ENCODE measurements around the gene CSPG4.

The CSPG4 gene

DNA sequence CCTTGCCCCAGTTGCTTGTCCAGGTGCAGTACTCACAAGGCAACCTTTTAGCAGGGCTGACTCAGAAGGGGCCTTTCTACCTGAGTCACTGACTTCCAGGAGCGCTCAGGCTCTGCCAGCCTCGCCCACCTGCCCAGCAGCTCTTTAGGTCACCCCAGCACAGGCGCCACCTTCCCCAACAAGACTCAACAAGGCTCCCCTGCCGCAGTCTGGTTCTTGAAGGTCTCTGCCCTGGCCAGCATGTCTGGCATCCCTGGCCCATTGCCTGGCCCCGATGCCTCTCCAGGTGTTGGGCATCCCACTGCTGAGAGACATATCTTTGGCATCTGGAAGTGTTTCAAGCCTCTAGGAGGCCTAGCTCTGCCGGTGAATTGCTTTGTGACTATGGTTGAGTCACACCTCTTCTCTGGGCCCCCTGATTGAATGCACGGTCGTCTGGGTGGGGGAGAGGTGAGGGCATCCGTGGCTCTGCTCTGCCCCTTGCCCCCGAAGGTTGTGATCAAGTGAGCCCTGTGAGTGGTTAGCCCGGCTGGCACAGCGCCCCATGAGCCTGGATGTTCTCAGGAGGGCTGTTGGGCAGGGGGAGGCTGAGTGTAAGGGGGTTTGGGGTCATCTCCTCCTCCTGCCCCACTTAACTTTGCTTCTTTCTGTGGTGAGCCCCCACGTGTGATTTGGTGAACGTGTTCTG is 43.3 kb downstream of the CSPG4 start:
- DNase-seq (ENCODE audit: low read depth, low spot score), result no peak

DNA sequence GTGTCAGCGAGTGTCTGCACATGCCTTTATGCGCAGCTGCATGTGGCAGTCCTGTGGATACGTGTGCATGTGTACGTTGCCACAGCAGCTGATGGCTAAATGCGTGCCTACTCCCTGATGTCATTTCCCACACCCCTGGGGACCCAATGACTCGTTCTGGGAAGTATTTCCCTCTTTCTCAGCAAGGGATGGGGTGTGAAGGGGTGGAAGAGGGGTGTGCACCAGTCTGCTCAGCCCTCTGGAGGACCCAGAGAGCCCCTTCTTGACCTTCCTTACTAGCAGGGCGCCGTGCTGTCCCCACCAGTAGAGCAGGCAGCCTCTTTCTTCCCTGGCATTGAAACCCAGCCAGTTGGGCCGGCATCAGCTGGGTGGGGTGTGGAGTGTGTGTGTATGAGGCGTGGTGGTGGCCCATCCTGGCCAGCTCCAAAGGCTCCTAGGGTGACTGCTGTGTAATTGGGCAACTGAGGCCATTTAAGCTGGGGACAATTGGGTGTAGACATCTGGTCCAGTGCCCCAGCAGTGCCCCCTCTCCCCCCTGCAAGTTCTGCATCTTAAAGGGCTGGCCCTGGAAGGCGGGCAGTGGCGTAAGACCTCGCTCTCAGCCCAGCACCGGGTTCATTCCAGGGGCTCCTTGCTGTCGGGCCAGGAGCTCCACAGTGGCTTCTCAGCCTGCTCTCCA is 45.7 kb downstream of the CSPG4 start:
- DNase-seq (ENCODE audit: low read depth, low spot score), result peak; percentile 90

GRCh38 chr15:75663931-75664421 is 48.7 kb downstream of the CSPG4 start:
- DNase-seq (ENCODE audit: low read depth, low spot score), result no peak

DNA sequence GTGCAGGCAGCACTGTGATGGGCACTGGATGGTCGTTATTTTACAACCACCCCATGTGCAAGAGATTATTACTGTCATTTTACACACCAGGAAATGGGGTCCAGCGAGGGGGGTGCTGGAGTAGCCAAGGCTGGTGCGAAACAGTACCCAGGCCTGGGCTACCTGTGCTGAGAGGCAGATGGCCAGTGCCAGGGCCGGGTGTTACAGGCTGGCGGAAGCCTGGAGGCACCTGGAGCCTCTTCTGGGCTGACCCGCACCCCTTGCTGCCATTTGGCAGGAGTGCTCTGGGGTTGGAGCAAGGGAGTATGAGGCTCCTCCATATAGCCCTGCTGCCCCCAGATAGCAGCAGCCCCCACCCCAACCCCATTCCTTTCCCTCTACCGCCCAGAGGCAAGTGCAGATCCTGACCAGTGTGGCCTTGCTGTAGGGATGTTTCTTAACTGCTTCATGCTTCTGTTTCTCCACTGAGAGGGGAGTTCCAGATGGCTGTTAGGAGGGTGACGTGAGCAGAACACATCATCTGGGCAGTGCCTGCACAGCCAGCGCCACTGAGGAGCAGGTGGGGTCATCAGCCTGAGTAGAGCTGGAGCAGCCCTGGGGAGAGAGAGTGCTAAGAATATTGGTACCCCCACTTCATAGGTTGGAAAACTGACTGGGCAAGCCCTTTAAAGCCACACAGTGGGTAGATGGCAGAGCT is 49.7 kb downstream of the CSPG4 start:
- DNase-seq (ENCODE audit: low read depth, low spot score), result no peak

- DNase-seq (ENCODE audit: low read depth, low spot score), result no peak
Measured at GRCh38 chr15:75661756-75662140, 50.9 kb downstream of the CSPG4 start.

DNA sequence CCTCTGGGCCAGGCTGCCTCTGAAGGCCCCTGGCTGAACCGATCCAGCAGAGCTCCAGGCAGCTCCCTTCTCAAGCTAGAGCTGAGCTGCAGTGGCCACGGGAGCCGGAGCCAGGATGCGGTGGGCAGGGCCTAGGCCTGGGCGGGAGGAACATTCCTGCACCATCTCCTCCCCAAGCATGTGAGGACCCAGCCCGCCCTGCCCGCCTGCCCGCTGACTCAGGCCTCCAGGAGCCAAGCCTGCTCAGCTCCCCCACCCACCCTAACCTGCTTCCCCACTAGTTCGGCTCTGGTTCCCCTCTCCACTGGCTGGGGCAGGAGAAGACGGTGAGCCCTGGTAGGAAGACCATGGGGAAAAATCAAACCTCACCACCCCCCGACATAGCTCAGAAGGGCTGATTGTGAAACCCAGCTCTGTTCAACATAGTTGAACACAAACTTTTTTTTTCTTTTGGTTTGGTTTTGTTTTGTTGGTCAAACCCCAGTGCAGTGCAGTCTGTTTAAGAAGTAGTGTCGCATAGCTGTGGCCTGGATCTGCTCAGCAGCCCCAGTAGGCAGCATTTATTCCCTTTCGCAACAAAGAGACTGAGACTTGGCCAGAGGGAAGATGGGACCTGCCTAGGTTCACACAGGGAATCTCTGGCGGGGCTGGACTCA is 51.4 kb downstream of the CSPG4 start:
- peak; percentile 78 for DNase-seq (ENCODE audit: low read depth, low spot score)

DNA sequence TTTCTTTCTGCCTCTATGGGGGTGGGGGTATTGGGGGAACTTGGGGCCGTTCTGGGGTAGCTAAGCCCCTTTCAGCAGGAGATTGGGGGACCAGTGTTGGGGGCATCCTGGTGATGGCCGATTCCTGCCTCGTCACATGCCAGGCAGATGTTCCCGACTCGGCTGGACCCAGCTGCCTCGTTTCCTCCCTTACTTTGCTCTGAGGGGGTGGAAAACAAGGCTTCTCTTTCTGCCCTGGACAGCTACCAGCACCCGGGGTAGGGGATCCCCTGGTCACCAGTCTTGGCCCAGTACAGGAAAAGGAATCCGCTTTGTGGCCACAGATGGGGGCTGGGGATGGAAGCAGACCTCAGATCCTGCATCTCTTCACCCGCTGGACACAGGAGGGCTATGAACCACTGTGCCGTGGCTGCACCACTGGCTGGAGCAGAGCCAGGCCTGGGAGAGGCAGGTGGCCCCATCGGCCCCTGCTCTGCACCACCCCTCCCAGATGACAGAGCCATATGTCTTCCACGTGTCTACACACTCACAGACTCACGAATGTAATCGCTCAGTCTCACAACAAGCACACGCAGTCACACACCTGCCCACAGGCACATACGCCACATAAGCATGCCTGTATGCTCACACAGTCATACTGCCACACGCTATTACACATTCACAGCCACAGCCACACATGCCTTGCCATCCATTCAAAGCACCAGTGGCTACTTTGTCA is 52.6 kb downstream of the CSPG4 start:
- no peak for DNase-seq (ENCODE audit: low read depth, low spot score)

DNA sequence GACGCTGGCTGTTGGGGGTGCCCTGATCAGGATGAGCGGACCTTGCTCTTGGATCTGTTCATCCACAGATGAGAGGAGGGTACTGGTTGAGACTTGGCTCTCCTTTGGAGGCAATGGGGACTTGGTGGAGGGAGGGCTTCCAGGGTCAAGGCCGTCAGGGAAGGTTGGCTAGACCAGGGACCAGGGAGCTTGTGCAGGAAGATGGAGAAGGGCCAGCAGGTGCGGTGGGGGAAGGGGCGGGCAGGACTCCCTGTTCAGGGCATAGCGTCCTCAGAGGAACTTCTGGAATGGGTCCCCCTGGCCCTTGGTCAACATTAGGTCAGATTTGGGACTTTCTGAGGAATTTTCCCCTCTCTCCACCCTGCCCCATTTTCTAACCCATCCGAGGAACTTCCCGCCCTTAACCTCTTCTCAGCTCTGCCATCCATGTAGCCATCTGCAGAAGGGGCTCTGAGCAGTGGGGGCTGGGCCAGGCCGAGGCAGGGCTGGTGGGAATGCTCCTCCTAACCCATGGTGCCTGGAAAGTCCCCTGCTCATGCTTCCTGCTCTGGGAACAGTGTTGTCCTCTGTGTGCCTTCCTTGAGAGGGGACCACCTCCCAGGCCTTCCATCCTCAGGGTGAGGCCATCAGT is 53.4 kb downstream of the CSPG4 start:
- no peak for DNase-seq (ENCODE audit: low read depth, low spot score)

GRCh38 chr15:75656813-75657212 is 55.8 kb downstream of the CSPG4 start:
- DNase-seq (ENCODE audit: low read depth, low spot score), result no peak

DNA sequence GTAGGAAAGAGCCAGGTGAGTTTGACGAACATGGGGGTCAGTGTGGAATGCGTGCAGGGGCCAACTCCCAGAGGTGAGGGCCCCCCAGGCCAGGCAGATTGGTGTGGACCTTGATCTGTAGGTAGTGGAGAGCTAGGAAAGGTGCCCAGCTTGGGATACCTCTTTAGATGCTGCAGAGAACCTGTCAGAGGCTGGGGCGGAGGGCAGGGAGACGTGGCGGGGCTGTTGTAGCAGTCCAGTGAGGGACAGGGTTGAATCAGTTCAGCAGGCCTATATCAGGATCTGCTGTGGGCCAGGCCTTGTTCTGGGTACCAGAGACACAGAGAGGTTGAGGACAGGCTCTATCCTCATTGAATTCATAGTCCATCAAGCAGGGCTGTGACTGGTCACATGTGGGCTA is 56.3 kb downstream of the CSPG4 start:
- no peak for DNase-seq (ENCODE audit: low read depth, low spot score)

DNA sequence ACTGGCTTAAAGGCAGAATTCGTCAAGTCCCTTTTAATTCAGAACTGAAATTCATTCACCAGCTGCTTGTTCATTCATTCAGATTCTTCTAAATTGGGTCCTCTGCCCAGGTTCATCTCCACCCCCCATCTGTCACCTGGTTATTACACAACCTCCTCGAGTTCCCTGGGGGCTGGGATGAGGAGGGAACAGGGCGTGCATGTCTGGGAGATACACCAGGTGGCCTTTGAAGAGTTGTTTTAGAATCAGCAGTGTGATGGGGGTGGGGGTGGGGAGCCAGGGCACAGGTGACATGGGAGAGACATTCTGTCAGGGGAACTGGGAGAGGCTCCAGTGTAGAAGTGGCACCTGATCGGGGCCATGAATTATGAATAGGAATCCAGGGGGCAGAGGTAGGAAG is 56.7 kb downstream of the CSPG4 start:
- DNase-seq (ENCODE audit: low read depth, low spot score), result no peak

- no peak for DNase-seq (ENCODE audit: low read depth, low spot score)
Measured at GRCh38 chr15:75654201-75654907, 58.3 kb downstream of the CSPG4 start.

- no peak for DNase-seq (ENCODE audit: low read depth, low spot score)
Measured at GRCh38 chr15:75653347-75653913, 59.2 kb downstream of the CSPG4 start.

- DNase-seq (ENCODE audit: low read depth, low spot score), result no peak
Measured at GRCh38 chr15:75651810-75652543, 60.7 kb downstream of the CSPG4 start.

- no peak for DNase-seq (ENCODE audit: low read depth, low spot score)
Measured at GRCh38 chr15:75650908-75651809, 61.5 kb downstream of the CSPG4 start.

GRCh38 chr15:75649848-75650247 is 62.8 kb downstream of the CSPG4 start:
- DNase-seq (ENCODE audit: low read depth, low spot score), result no peak

DNA sequence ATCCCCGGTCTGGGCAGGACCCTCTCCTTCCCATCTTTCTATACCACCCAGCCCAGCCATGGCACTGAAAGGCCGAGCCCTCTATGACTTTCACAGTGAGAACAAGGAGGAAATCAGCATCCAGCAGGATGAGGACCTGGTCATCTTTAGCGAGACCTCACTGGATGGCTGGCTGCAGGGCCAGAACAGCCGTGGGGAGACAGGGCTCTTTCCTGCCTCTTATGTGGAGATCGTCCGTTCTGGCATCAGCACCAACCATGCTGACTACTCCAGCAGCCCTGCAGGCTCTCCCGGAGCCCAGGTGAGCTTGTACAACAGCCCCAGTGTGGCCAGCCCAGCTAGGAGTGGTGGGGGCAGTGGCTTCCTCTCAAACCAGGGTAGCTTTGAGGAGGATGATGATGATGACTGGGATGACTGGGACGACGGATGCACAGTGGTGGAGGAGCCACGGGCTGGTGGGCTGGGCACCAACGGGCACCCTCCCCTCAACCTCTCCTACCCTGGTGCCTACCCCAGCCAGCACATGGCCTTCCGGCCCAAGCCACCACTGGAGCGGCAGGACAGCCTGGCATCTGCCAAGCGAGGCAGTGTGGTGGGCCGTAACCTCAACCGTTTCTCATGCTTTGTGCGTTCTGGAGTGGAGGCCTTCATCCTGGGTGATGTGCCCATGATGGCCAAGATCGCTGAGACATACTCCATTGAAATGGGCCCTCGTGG is 63.4 kb downstream of the CSPG4 start:
- DNase-seq (ENCODE audit: low read depth, low spot score), result no peak

All from smooth muscle cell of the brain vasculature (primary cell).